HG02588 (cell line): ENCODE data around the gene SSBP3.
"Not testable (repeated sequence)": the region's sequence is repeated elsewhere in the genome, so short reads cannot be mapped to it uniquely, and the experiment has no call there.

Experiments used
- ATAC-seq: cut with Tn5 transposase; IDR thresholded peaks from one replicate; pipeline ENCODE4 v1.9.1; 2021; ENCODE audit warnings: mild to moderate bottlenecking, moderate library complexity; ENCODE audit not compliant: unreplicated experiment

Gene SSBP3

GRCh38 chr1:54395281-54395934 is 10.8 kb downstream of the SSBP3 start:
- no peak for ATAC-seq

GRCh38 chr1:54394104-54394503 is 12.1 kb downstream of the SSBP3 start:
- ATAC-seq, result no peak

GRCh38 chr1:54392401-54392800 is 13.8 kb downstream of the SSBP3 start:
- no peak for ATAC-seq

- ATAC-seq, result no peak
Observed at GRCh38 chr1:54391450-54392209, 14.6 kb downstream of the SSBP3 start.

GRCh38 chr1:54390655-54391054 is 15.5 kb downstream of the SSBP3 start:
- ATAC-seq, result no peak

- not testable (repeated sequence) for ATAC-seq
Observed at GRCh38 chr1:54389608-54390007, 16.6 kb downstream of the SSBP3 start.

- no peak for ATAC-seq
Observed at GRCh38 chr1:54387419-54387818, 18.8 kb downstream of the SSBP3 start.

- no peak for ATAC-seq
Observed at GRCh38 chr1:54385727-54386022, 20.5 kb downstream of the SSBP3 start.

- ATAC-seq, result no peak
Observed at GRCh38 chr1:54384918-54385726, 21.1 kb downstream of the SSBP3 start.

- ATAC-seq, result no peak
Observed at GRCh38 chr1:54384471-54384870, 21.7 kb downstream of the SSBP3 start.

GRCh38 chr1:54381524-54381923 is 24.7 kb downstream of the SSBP3 start:
- ATAC-seq, result no peak

GRCh38 chr1:54380290-54380882 is 25.8 kb downstream of the SSBP3 start:
- ATAC-seq, result no peak

- no peak for ATAC-seq
Observed at GRCh38 chr1:54379555-54380289, 26.5 kb downstream of the SSBP3 start.

- ATAC-seq, result no peak
Observed at GRCh38 chr1:54378874-54379554, 27.2 kb downstream of the SSBP3 start.

GRCh38 chr1:54378157-54378873 is 27.9 kb downstream of the SSBP3 start:
- ATAC-seq, result no peak

- ATAC-seq, result no peak
Observed at GRCh38 chr1:54377040-54377691, 29.0 kb downstream of the SSBP3 start.

- peak; percentile 41 for ATAC-seq
Observed at GRCh38 chr1:54376430-54377039, 29.7 kb downstream of the SSBP3 start.

GRCh38 chr1:54375712-54376429 is 30.3 kb downstream of the SSBP3 start:
- ATAC-seq, result no peak
